ENCODE results near the gene NRIP1.

GRCh38 chr21:14987370-14988170 is 77.2 kb downstream of the NRIP1 start:
- no peak for TF ChIP-seq IRF2 (CRISPR knock-in tag; IDR thresholded peaks at IDR 0.05; ENCODE audit: borderline replicate concordance, low read depth)
- TF ChIP-seq, protein P1, sequence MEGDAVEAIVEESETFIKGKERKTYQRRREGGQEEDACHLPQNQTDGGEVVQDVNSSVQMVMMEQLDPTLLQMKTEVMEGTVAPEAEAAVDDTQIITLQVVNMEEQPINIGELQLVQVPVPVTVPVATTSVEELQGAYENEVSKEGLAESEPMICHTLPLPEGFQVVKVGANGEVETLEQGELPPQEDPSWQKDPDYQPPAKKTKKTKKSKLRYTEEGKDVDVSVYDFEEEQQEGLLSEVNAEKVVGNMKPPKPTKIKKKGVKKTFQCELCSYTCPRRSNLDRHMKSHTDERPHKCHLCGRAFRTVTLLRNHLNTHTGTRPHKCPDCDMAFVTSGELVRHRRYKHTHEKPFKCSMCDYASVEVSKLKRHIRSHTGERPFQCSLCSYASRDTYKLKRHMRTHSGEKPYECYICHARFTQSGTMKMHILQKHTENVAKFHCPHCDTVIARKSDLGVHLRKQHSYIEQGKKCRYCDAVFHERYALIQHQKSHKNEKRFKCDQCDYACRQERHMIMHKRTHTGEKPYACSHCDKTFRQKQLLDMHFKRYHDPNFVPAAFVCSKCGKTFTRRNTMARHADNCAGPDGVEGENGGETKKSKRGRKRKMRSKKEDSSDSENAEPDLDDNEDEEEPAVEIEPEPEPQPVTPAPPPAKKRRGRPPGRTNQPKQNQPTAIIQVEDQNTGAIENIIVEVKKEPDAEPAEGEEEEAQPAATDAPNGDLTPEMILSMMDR (IDR thresholded peaks at IDR 0.05): no peak
- no peak for TF ChIP-seq AR (CRISPR knock-in tag; IDR thresholded peaks at IDR 0.05)
- TF ChIP-seq, protein P2, sequence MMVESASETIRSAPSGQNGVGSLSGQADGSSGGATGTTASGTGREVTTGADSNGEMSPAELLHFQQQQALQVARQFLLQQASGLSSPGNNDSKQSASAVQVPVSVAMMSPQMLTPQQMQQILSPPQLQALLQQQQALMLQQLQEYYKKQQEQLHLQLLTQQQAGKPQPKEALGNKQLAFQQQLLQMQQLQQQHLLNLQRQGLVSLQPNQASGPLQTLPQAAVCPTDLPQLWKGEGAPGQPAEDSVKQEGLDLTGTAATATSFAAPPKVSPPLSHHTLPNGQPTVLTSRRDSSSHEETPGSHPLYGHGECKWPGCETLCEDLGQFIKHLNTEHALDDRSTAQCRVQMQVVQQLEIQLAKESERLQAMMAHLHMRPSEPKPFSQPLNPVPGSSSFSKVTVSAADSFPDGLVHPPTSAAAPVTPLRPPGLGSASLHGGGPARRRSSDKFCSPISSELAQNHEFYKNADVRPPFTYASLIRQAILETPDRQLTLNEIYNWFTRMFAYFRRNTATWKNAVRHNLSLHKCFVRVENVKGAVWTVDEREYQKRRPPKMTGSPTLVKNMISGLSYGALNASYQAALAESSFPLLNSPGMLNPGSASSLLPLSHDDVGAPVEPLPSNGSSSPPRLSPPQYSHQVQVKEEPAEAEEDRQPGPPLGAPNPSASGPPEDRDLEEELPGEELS (CRISPR knock-in tag; IDR thresholded peaks at IDR 0.05): no peak
- no peak for TF ChIP-seq TCF7 (CRISPR knock-in tag; IDR thresholded peaks at IDR 0.05; ENCODE audit: low read depth)
- TF ChIP-seq ZNF416 (CRISPR knock-in tag; IDR thresholded peaks at IDR 0.05): no peak
- no peak for TF ChIP-seq RELA (CRISPR knock-in tag; IDR thresholded peaks at IDR 0.05; ENCODE audit: borderline replicate concordance)
- TF ChIP-seq NFYB (CRISPR knock-in tag; conservative IDR thresholded peaks at IDR 0.05; ENCODE audit: low read depth): no peak
- TF ChIP-seq ZNF232 (CRISPR knock-in tag; IDR thresholded peaks at IDR 0.05): no peak
